Measurements from ENCODE around the gene HNF4A. TPM values are rescaled to one million over a fixed set of nuclear protein-coding genes. Genes with fewer than 3 reads are reported as not detected.

The HNF4A gene
- total RNA-seq, 2 donors from 2014 or later, result 28.3 to 28.5 TPM

- WGBS, 2 donors, result 17 to 27% methylated on average over 14 of the region's 14 CpGs
- H3K36me3 ChIP-seq (replicated peaks in 1 of 2; ENCODE audit: insufficient read depth in 1 of 2, low read depth in 2 of 2), result no peaks in the 10 kb centered on the region
- ATAC-seq, result no peak
- DNase-seq, result no peak
- peak overlapping the region; percentile 59 to 68 for H3K4me3 ChIP-seq
- peaks cover 41% of the 10 kb centered on the region for H3K4me1 ChIP-seq
- no peak for TF ChIP-seq POLR2A (IDR thresholded peaks at IDR 0.05)
- no peak for TF ChIP-seq CTCF (IDR thresholded peaks at IDR 0.05)
- H3K27ac ChIP-seq, result peak overlapping the region; percentile 81 to 94 (median 92)
- intact Hi-C loops (cut with DNase I), result no loop called here
- H3K9me3 ChIP-seq, result no peaks in the 10 kb centered on the region
- no peaks in the 10 kb centered on the region for H3K27me3 ChIP-seq
These were observed 839 bp downstream of the HNF4A start for GRCh38 chr20:44356353-44356723.

- TF ChIP-seq POLR2A (IDR thresholded peaks at IDR 0.05), result no peak
- no peak for TF ChIP-seq CTCF (IDR thresholded peaks at IDR 0.05)
- intact Hi-C loops (cut with DNase I), result no loop called here
- Histone ChIP-seq H3K27me3 (no peaks in the 10 kb centered on the region), H3K9me3 (no peaks in the 10 kb centered on the region), H3K27ac (peak overlapping the region in 3 of 4 donors; percentile 91 to 94 (median 93)), H3K4me1 (peaks cover 45% of the 10 kb centered on the region), H3K36me3 (replicated peaks in 1 of 2; ENCODE audit: insufficient read depth in 1 of 2, low read depth in 2 of 2) (no peaks in the 10 kb centered on the region), H3K4me3 (no peak overlapping the region)
- DNase-seq (peak in 2 of 4 donors; percentile 8 to 30), ATAC-seq (no peak)
- 21 to 30% methylated on average over 2 of the region's 2 CpGs for WGBS, 2 donors
These were observed 1.5 kb downstream of the HNF4A start for GRCh38 chr20:44357020-44357419.

- Histone ChIP-seq H3K4me3 (no peak overlapping the region), H3K36me3 (replicated peaks in 1 of 2; ENCODE audit: insufficient read depth in 1 of 2, low read depth in 2 of 2) (no peaks in the 10 kb centered on the region), H3K4me1 (peaks cover 48% of the 10 kb centered on the region), H3K27me3 (no peaks in the 10 kb centered on the region), H3K27ac (peak overlapping the region in 1 of 4 donors; percentile 94), H3K9me3 (no peaks in the 10 kb centered on the region)
- ATAC-seq, result no peak
- 20 to 29% methylated on average over 4 of the region's 4 CpGs for whole genome bisulfite sequencing, 2 donors
- TF ChIP-seq POLR2A (IDR thresholded peaks at IDR 0.05) (no peak), CTCF (IDR thresholded peaks at IDR 0.05) (no peak)
- DNase-seq, result peak in 1 of 4 donors; percentile 17
- intact Hi-C loops (cut with DNase I), result no loop called here
These were observed 2.1 kb downstream of the HNF4A start for GRCh38 chr20:44357555-44358125.

- no peaks in the 10 kb centered on the region for H3K36me3 ChIP-seq (replicated peaks in 1 of 2; ENCODE audit: insufficient read depth in 1 of 2, low read depth in 2 of 2)
- no peaks in the 10 kb centered on the region for H3K27me3 ChIP-seq
- WGBS, 2 donors, result 61 to 67% methylated on average over 8 of the region's 8 CpGs
- intact Hi-C loops (cut with DNase I), result no loop called here
- TF ChIP-seq CTCF (IDR thresholded peaks at IDR 0.05) (no peak), POLR2A (IDR thresholded peaks at IDR 0.05) (no peak)
- no peak overlapping the region for H3K4me3 ChIP-seq
- H3K4me1 ChIP-seq, result peaks cover 56% of the 10 kb centered on the region
- H3K9me3 ChIP-seq, result no peaks in the 10 kb centered on the region
- H3K27ac ChIP-seq, result no peak overlapping the region
- no peak for DNase-seq
- ATAC-seq, result no peak
These were observed 3.3 kb downstream of the HNF4A start for GRCh38 chr20:44358776-44359175.

GRCh38 chr20:44360221-44360620 is 4.7 kb downstream of the HNF4A start:
- no peak for DNase-seq
- intact Hi-C loops (cut with DNase I), result no loop called here
- TF ChIP-seq POLR2A (IDR thresholded peaks at IDR 0.05) (no peak), CTCF (IDR thresholded peaks at IDR 0.05) (no peak)

More at GRCh38 chr20:44360221-44360620, 4.7 kb downstream of the HNF4A start:
- Histone ChIP-seq H3K4me3 (no peak overlapping the region), H3K27ac (no peak overlapping the region), H3K9me3 (no peaks in the 10 kb centered on the region), H3K36me3 (replicated peaks in 1 of 2; ENCODE audit: insufficient read depth in 1 of 2, low read depth in 2 of 2) (no peaks in the 10 kb centered on the region), H3K27me3 (no peaks in the 10 kb centered on the region), H3K4me1 (peaks cover 45% of the 10 kb centered on the region)
- ATAC-seq, result no peak

Data from body of pancreas (tissue), 4 donors.